ENCODE measurements around the gene XPO1.
"Not testable (repeated sequence)": the region's sequence is repeated elsewhere in the genome, so short reads cannot be mapped to it uniquely, and the experiment has no call there.

The XPO1 gene

DNA sequence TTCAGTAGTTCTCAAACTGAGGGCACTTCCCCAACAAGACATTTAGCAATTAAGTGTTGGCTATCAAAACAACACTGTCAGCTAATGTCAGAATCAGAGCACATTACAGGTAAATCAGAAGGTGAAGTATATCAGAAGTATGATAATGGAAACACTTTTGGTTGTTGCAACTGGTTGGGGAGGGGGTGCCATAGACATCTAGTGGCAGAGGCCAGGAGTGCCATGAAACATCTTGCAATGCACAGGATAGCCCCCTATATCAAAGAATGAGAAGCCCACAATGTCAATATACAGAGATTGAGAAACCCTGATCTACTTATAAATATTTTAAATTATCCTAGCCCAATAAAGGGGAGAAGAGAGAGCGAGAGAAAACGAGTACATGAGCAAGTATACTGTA is 4.9 kb upstream of the XPO1 start:
- H3K9me3 Mint-ChIP-seq: no peaks in the 10 kb centered on the region
- H3K4me3 Mint-ChIP-seq: no peak overlapping the region
- H3K4me1 Mint-ChIP-seq: peaks cover 18% of the 10 kb centered on the region
- DNase-seq: no peak
- peaks cover 3% of the 10 kb centered on the region for H3K36me3 Mint-ChIP-seq (ENCODE audit: low read depth)
- H3K27me3 Mint-ChIP-seq: peaks cover 3% of the 10 kb centered on the region
- no peak overlapping the region for H3K27ac Mint-ChIP-seq
- no peak for ATAC-seq

DNA sequence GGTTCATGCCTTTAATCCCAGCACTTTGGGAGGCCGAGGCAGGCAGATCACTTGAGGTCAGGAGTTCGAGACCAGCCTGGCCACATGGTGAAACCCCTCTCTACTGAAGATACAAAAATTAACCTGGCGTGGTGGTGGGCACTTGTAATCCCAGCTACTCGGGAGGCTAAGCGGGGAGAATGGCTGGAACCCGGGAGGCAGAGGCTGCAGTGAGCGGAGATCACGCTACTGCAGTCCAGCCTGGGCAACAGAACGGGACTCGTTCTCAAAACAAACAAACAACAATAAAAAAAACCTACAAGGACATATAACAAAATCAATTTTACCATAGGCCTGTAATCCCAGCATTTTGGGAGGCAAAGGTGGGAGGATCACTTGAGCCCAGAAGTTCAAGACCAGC is 2.0 kb upstream of the XPO1 start:
- DNase-seq, ATAC-seq, H3K9me3 Mint-ChIP-seq, H3K4me3 Mint-ChIP-seq, H3K27me3 Mint-ChIP-seq, H3K27ac Mint-ChIP-seq: not testable (repeated sequence)
- Mint-ChIP-seq H3K4me1 (peaks cover 30% of the 10 kb centered on the region), H3K36me3 (ENCODE audit: low read depth) (peaks cover 20% of the 10 kb centered on the region)

DNA sequence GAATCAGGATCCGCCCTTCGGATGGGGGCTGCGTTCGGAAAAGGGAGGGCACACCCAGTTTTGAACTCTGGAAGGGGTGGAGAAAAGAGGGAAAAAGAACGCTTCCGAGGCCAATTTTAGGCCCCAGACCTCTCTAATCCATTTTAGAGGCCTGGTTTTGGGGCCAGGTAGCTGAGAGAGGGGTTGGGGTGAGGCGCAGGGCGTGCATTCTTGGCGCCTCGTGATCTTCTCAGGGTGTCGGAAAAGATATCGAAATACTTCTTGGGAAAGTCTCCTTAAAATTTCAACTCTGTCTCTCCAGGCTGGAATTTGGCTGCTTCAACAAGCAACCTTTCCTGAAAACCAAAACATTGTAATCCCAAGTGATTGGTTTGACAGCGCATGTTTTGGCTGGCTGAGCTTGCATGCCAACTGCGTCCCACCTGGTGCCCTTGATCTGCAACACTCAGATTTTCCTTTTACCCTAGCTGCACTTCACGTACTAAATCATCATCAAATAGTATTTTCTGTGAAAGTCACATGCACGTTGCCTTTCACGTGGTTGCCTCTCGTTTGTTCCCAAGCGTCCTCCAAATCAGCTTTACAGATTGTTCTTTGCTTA is 864 bp upstream of the XPO1 start:
- ATAC-seq: peak; percentile 5
- DNase-seq: peak; percentile 59
- peaks cover 28% of the 10 kb centered on the region for H3K36me3 Mint-ChIP-seq (ENCODE audit: low read depth)

DNA sequence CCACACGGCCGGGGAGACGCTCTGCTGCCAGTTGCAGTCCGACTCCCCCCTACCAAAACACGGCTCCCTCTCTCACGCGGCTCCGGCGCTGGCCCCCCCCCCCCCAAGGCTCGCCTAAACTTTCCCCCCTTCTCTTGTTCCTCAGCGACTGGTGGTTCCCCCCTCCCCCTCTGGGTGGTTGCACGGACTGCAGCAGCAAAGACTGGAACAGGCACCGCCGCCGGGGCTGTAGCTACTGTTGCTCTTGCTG is 281 bp downstream of the XPO1 start:
- peak overlapping the region; percentile 100 for H3K4me3 Mint-ChIP-seq
- H3K9me3 Mint-ChIP-seq: no peaks in the 10 kb centered on the region
- H3K27ac Mint-ChIP-seq: peak overlapping the region; percentile 100
- H3K27me3 Mint-ChIP-seq: peaks cover 5% of the 10 kb centered on the region
- H3K4me1 Mint-ChIP-seq: peaks cover 47% of the 10 kb centered on the region
- DNase-seq (no peak), ATAC-seq (no peak)
- H3K36me3 Mint-ChIP-seq (ENCODE audit: low read depth): peaks cover 33% of the 10 kb centered on the region

More for the DNA sequence above, 864 bp upstream of the XPO1 start:
- Mint-ChIP-seq H3K4me3 (peak overlapping the region; percentile 100), H3K27me3 (peaks cover 5% of the 10 kb centered on the region), H3K9me3 (no peaks in the 10 kb centered on the region), H3K4me1 (peaks cover 39% of the 10 kb centered on the region), H3K27ac (peak overlapping the region; percentile 100)

DNA sequence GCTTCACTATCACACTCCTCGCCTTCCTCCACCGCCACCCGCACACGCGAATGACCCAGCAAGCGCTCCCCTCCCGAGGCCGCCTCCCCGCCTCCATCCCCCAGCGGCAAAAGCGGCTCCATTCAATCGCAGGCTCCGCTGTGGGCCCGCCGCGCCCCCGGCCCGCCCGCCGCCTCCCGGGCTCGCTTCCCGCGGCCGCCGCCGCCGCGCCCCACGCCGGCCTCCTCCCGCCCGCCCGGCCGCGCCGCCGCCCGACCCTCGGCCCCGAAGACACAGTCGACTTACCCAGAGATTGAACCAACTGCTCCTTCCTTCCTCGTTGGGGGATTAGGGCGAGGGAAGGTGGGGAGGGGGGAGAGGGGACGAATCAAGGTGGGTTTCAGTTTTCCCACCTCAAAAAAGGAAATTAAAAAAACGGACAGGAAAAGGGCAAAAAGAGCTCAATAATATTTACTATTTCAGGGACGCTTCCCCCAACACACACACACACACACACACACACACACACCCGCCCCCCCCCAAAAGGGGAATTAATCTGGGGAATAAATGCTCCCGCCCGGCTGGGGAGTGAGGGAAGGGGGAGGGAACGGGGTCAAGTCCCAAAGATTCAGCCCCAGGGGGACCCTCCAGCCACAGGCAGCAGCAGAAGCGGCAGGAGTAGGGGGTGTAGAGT is 743 bp downstream of the XPO1 start:
- no peaks in the 10 kb centered on the region for H3K9me3 Mint-ChIP-seq
- peaks cover 5% of the 10 kb centered on the region for H3K27me3 Mint-ChIP-seq
- peak overlapping the region; percentile 100 for H3K27ac Mint-ChIP-seq
- DNase-seq (peak; percentile 53), ATAC-seq (no peak)
- peaks cover 50% of the 10 kb centered on the region for H3K4me1 Mint-ChIP-seq
- H3K4me3 Mint-ChIP-seq: peak overlapping the region; percentile 100
- peaks cover 33% of the 10 kb centered on the region for H3K36me3 Mint-ChIP-seq (ENCODE audit: low read depth)

DNA sequence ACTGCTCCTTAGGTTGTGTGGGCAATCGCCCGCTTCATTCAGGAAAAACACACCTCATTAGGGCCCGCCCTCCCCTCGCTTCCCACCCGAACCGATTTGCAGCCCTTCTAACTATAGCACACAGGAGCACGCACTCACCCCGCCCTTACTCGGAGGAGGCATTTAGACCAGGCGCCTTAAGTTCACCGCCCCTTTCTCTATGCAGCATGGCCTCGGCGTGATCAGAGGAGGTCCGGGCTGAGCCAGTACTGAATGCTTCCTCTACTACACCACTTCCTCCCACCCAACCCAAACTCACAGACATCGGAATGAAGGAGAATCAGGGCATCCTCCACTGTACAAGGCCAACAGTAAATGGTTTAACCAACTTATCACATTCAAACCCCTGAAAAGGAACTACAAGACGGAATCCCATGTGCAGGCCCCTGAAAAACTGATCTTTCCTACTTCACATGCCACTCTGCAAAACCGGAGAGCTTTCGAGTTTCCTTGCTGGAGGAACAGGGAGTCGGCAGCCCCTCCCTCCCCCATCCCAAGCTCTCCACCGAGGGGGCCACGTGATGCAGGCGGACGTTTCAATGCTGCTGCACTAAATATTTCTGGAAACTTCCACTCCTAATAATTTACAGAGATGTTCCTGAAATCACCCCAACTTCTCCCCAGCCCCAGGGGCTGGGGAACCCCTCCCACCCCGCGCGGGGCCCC is 1.4 kb downstream of the XPO1 start:
- ATAC-seq (peak; percentile 78), DNase-seq (peak; percentile 84)
- Mint-ChIP-seq H3K4me3 (peak overlapping the region; percentile 100), H3K9me3 (no peaks in the 10 kb centered on the region), H3K36me3 (ENCODE audit: low read depth) (peaks cover 34% of the 10 kb centered on the region), H3K27me3 (peaks cover 5% of the 10 kb centered on the region), H3K4me1 (peaks cover 54% of the 10 kb centered on the region), H3K27ac (peak overlapping the region; percentile 100)

DNA sequence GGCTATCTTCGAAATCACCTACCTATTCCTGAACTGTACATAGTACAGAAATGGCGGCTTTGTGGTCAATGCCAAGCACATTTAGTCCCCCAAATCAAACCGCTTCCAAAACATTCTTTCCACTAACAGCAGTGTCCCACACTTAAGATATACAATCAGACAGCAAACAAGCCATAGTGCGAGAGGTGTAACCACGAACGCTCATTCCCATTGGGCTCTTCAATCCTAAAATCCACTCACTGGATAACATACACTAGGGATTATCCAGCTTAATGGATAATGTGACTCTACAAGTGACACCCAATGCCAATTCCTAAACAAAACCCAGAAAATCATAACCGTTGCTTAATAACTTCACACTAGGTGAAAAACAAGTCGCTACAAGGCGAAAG is 2.0 kb downstream of the XPO1 start:
- H3K27me3 Mint-ChIP-seq: peaks cover 5% of the 10 kb centered on the region
- DNase-seq (no peak), ATAC-seq (no peak)
- H3K27ac Mint-ChIP-seq: peak overlapping the region; percentile 100
- no peaks in the 10 kb centered on the region for H3K9me3 Mint-ChIP-seq
- H3K4me1 Mint-ChIP-seq: peaks cover 59% of the 10 kb centered on the region
- H3K4me3 Mint-ChIP-seq: peak overlapping the region; percentile 100
- peaks cover 38% of the 10 kb centered on the region for H3K36me3 Mint-ChIP-seq (ENCODE audit: low read depth)

DNA sequence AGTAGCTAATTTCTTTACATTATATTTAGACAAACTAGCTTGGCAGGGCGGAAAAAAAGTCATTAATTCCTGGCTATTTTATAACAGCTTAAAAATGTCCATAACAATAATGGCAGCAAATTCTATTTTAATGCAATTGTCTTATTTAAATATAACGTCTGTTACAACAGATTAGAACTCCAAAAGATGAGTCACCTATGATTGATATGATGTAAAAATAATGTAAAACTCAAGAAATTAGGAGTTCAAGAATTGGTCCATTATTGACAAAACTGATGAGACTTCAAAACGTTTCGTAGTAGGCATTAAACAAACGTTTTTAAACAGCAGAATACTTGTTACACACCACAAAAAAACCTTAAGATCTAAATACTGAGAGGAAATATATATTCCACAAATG is 2.7 kb downstream of the XPO1 start:
- Mint-ChIP-seq H3K4me3 (peak overlapping the region; percentile 100), H3K27ac (peak overlapping the region; percentile 100), H3K36me3 (ENCODE audit: low read depth) (peaks cover 43% of the 10 kb centered on the region), H3K4me1 (peaks cover 67% of the 10 kb centered on the region), H3K9me3 (no peaks in the 10 kb centered on the region), H3K27me3 (peaks cover 5% of the 10 kb centered on the region)
- ATAC-seq (no peak), DNase-seq (no peak)

DNA sequence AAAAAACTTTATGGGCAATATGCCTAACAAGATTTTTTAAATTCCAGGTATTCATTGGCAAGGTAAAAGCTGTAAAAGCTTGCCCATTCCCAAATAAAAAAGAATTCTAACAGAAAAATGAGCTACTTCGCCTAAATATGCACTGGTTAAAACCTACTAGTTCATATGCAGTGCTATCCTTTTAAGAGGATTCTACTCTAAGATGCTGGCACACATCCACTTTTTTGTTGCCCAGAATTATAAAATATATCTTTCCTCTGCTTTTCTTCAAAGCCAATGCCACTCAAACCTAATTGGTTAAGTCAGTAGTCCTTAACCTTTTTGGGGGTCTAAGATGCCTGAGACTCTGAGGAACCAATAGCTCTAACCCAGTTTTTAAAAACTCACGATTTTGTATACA is 3.2 kb downstream of the XPO1 start:
- DNase-seq (no peak), ATAC-seq (no peak)
- Mint-ChIP-seq H3K36me3 (ENCODE audit: low read depth) (peaks cover 43% of the 10 kb centered on the region), H3K4me3 (peak overlapping the region; percentile 100), H3K4me1 (peaks cover 69% of the 10 kb centered on the region), H3K27ac (peak overlapping the region; percentile 100), H3K27me3 (peaks cover 5% of the 10 kb centered on the region), H3K9me3 (no peaks in the 10 kb centered on the region)

DNA sequence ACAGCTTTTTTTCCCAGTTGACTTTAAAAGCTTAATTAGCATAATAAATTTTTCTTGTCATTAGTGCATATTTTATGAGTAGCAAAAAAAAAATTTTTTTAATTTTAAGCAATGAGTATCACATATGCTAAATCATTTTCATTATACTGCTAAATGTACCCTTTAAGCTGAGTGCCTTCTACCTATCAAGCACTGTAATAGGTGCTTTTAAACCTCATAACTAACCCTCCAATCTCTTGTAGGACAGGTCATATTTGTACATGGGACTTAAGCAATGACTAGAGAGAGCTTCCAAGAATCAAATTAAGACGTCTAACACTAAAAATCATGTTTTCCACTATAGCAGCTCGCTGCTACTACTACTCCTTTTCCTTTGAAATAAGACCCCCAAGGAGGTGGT is 7.4 kb downstream of the XPO1 start:
- no peak for ATAC-seq
- peaks cover 74% of the 10 kb centered on the region for H3K4me1 Mint-ChIP-seq
- no peaks in the 10 kb centered on the region for H3K9me3 Mint-ChIP-seq
- DNase-seq: no peak
- no peaks in the 10 kb centered on the region for H3K27me3 Mint-ChIP-seq
- H3K27ac Mint-ChIP-seq: peak overlapping the region; percentile 52
- no peak overlapping the region for H3K4me3 Mint-ChIP-seq
- H3K36me3 Mint-ChIP-seq (ENCODE audit: low read depth): peaks cover 49% of the 10 kb centered on the region

DNA sequence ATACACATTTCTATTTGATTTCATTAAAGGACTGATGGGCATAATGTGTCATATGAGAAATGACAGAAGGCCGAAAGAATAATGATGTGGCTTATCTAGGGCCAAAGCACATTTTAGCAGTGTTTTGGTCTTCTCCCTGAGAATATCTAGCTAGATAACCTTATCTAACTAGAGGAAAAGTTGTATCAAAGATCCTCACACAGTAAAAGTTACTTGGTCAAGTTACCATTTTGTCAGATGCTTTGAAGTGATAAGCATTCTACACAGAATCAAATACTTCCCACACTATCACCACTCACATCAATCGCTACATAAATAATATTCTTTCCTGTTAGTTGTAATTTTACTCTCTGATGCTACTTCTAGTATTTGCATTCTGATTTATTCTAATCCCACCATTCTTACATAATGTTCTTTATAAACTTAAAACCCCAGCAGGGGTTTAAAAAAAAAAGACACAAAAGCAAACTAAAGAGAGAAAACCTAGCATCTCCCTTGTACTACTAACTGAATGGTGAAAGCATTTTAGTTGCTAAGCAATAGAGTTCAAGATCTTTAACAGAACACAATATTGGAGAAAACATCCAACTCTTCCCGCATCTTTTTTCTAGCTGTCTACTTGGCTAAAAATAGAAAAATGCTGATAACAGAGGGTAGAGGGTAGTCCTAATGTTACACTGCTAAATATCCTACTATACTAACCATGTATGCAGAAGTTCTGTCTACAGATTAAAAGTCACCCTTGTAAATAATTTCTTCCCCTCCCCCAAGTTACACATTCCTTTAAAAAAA is 8.0 kb downstream of the XPO1 start:
- no peak for ATAC-seq

DNA sequence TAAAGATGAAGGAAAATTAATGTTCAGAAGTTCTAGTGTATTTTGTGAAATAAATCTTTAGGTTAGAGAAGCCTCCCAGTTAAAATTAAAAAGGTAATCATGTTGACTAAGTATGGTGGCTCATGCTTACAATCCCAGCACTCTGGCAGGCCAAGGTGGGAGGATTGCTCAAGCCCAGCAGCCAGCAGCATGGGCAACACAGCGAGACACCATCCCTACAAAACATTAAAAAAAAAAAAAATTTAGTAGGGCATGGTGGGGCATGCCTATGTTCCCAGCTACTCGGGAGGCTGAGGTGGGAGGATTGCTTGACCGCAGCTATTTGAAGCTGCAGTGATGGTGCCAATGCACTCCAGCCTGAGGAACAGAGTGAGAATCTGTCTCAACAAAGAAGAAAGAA is 17.9 kb downstream of the XPO1 start:
- Mint-ChIP-seq H3K4me1 (peaks cover 16% of the 10 kb centered on the region), H3K36me3 (ENCODE audit: low read depth) (peaks cover 50% of the 10 kb centered on the region), H3K27me3 (no peaks in the 10 kb centered on the region), H3K9me3 (no peaks in the 10 kb centered on the region), H3K4me3 (no peak overlapping the region), H3K27ac (no peak overlapping the region)
- no peak for ATAC-seq
- no peak for DNase-seq

More for the DNA sequence above, 8.0 kb downstream of the XPO1 start:
- no peaks in the 10 kb centered on the region for H3K9me3 Mint-ChIP-seq
- DNase-seq: no peak
- H3K4me3 Mint-ChIP-seq: no peak overlapping the region
- H3K27me3 Mint-ChIP-seq: no peaks in the 10 kb centered on the region
- H3K4me1 Mint-ChIP-seq: peaks cover 73% of the 10 kb centered on the region
- H3K36me3 Mint-ChIP-seq (ENCODE audit: low read depth): peaks cover 45% of the 10 kb centered on the region
- H3K27ac Mint-ChIP-seq: peak overlapping the region; percentile 49

DNA sequence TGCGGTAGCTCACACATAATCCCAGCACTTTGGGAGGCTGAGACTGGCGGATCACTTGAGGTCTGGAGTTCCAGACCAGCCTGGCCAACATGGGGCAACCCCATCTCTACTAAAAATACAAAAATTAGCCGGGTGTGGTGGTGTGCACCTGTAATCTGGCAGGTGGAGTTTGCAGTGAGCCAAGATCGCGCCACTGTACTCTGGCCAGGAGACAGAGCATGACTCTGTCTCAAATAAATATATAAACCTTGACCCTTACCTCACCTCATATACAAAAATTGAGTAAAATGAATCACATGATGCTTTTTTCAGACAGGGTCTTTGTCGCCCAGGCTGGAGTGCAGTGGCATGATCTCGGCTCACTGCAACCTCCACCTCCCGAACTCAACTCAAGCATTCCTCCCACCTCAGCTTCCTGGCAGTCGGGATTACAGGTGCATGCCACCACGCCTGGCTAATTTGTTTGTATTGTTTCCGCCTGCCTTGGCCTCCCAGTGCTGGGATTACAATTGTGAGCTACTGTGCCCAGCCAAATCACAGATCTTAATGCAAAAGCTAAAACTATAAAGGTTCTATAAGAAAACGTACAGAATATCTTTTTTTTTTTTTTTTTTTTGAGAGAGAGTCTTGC is 25.3 kb downstream of the XPO1 start:
- Mint-ChIP-seq H3K4me3 (no peak overlapping the region), H3K27ac (no peak overlapping the region), H3K9me3 (no peaks in the 10 kb centered on the region), H3K4me1 (peaks cover 3% of the 10 kb centered on the region), H3K36me3 (ENCODE audit: low read depth) (peaks cover 56% of the 10 kb centered on the region), H3K27me3 (no peaks in the 10 kb centered on the region)
- ATAC-seq (no peak), DNase-seq (no peak)

All from activated naive CD8-positive, alpha-beta T cell treated with anti-CD3 and anti-CD28 coated beads, Interleukin-2, amount 50 U/mL, for 24 hours (primary cell).